Stimulated activated CD8-positive, alpha-beta memory T cell treated with anti-CD3 and anti-CD28 coated beads, Interleukin-4, amount 100 ng/mL, for 24 hours (primary cell): ENCODE measurements around the gene TRIM10.
"Not testable (repeated sequence)": the region's sequence is repeated elsewhere in the genome, so short reads cannot be mapped to it uniquely, and the experiment has no call there.

Experiments used
- DNase-seq: peaks from one replicate; pipeline ENCODE4 v3.0.0-alpha.2; 2020; ENCODE audit warnings: low read depth

The TRIM10 gene

GRCh38 chr6:30172681-30173080 lies 11.7 kb upstream of the TRIM10 start:
- no peak for DNase-seq

GRCh38 chr6:30171677-30172471 lies 10.9 kb upstream of the TRIM10 start:
- DNase-seq = no peak

- no peak for DNase-seq
These were observed 8.9 kb upstream of the TRIM10 start for GRCh38 chr6:30169658-30170614.

- DNase-seq = no peak
These were observed 7.7 kb upstream of the TRIM10 start for GRCh38 chr6:30168741-30169140.

- no peak for DNase-seq
These were observed 6.1 kb upstream of the TRIM10 start for GRCh38 chr6:30167101-30167500.

GRCh38 chr6:30165238-30165637 lies 4.2 kb upstream of the TRIM10 start:
- not testable (repeated sequence) for DNase-seq

- DNase-seq = no peak
These were observed 3.7 kb upstream of the TRIM10 start for GRCh38 chr6:30164714-30165113.

GRCh38 chr6:30163918-30164654 lies 3.1 kb upstream of the TRIM10 start:
- DNase-seq = no peak

GRCh38 chr6:30163090-30163917 lies 2.3 kb upstream of the TRIM10 start, which contains the start of gene TRIM15:
Gene TRIM15 (plus strand): TSS chr6:30163546. CDS start chr6:30163685, 139 bp downstream.
- peak; percentile 21 for DNase-seq

GRCh38 chr6:30162265-30163089 lies 1.5 kb upstream of the TRIM10 start:
- DNase-seq = no peak

GRCh38 chr6:30160008-30160784 lies 815 bp downstream of the TRIM10 start:
- DNase-seq = no peak

- DNase-seq = no peak
These were observed 2.5 kb downstream of the TRIM10 start for GRCh38 chr6:30158475-30159040.

- DNase-seq = no peak
These were observed 3.0 kb downstream of the TRIM10 start for GRCh38 chr6:30157999-30158398.

- DNase-seq = no peak
These were observed 3.4 kb downstream of the TRIM10 start for GRCh38 chr6:30157581-30157980.

- no peak for DNase-seq
These were observed 4.2 kb downstream of the TRIM10 start for GRCh38 chr6:30156774-30157173.

GRCh38 chr6:30156262-30156599 lies 4.8 kb downstream of the TRIM10 start:
- no peak for DNase-seq

- DNase-seq = no peak
These were observed 5.3 kb downstream of the TRIM10 start for GRCh38 chr6:30155520-30156261.

- DNase-seq = no peak
These were observed 6.1 kb downstream of the TRIM10 start for GRCh38 chr6:30154709-30155519.
